ENCODE data around the gene PCDHA3. TPM values are rescaled to one million over a fixed set of nuclear protein-coding genes. Genes with fewer than 3 reads are reported as not detected.
"Not testable (repeated sequence)": the region's sequence is repeated elsewhere in the genome, so short reads cannot be mapped to it uniquely, and the experiment has no call there.

PCDHA3 gene
- total and polyA plus RNA-seq, 4 donors = 0.25 to 0.38 (median 0.34) TPM

DNA sequence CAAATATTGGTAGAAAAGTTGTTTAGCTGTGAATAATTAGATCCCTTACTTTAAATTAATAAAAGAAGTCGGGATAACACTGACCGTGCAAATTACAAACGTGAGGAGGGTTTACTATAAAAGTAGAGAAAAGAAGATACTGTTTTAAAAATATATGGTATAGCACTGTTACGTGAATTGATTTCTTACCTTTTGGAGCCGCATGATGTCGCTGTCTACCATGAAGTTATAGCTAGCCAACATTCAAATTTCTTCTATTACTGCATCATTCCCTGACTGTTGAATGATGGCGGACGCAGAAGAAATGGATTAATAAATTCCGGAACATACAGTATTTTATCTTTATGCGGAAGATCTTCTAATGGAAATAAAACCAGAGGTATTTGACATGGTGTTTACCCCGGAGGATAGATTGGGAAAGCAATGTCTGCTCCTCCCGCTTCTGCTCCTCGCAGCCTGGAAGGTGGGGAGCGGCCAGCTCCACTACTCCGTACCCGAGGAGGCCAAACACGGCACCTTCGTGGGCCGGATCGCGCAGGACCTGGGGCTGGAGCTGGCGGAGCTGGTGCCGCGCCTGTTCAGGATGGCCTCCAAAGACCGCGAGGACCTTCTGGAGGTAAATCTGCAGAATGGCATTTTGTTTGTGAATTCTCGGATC, 27.0 kb downstream of the PCDHA3 start, which contains the start of gene PCDHA6:
TSS of gene PCDHA6 (plus strand) at position 257 of the 658 bp plus-strand sequence. CDS start at position 389, 132 bp downstream.
- intact Hi-C loops (cut with DNase I) = no loop called here
- H3K4me1 ChIP-seq (ENCODE audit: control insufficient read depth in 1 of 2, insufficient read depth in 2 of 2, low read length in 2 of 2) = no peaks in the 10 kb centered on the region
- no peak within 1 kb of the TSS for H3K27ac ChIP-seq (ENCODE audit: low read depth in 1 of 2, low read length in 2 of 2)
- WGBS, 2 donors = 10 to 17% methylated on average over 27 of the region's 27 CpGs
- DNase-seq (no peak), ATAC-seq (ENCODE audit: low FRiP score) (no peak)
- no peaks in the 10 kb centered on the region for H3K27me3 ChIP-seq (ENCODE audit: control insufficient read depth in 1 of 2, insufficient read depth in 2 of 2, low read length in 1 of 2)
- H3K4me3 ChIP-seq (ENCODE audit: low read length in 2 of 2) = peak within 1 kb of the TSS in 1 of 2 donors; percentile 22
- H3K36me3 ChIP-seq (ENCODE audit: control insufficient read depth in 1 of 2, insufficient read depth in 2 of 2, low read length in 1 of 2) = no peaks in the 10 kb centered on the region
- peaks cover 27% of the 10 kb centered on the region for H3K9me3 ChIP-seq (ENCODE audit: control insufficient read depth, low read length)

DNA sequence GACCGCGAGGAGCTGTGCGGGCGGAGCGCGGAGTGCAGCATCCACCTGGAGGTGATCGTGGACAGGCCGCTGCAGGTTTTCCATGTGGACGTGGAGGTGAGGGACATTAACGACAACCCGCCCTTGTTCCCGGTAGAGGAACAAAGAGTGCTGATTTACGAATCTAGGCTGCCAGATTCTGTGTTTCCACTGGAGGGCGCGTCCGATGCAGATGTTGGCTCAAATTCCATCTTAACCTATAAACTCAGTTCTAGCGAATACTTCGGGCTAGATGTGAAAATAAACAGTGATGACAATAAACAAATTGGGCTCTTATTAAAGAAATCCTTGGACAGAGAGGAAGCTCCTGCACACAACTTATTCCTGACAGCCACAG, 27.5 kb downstream of the PCDHA3 start:
- DNase-seq (no peak), ATAC-seq (ENCODE audit: low FRiP score) (no peak)
- H3K4me1 ChIP-seq (ENCODE audit: control insufficient read depth in 1 of 2, insufficient read depth in 2 of 2, low read length in 2 of 2) = no peaks in the 10 kb centered on the region
- no peak overlapping the region for H3K4me3 ChIP-seq (ENCODE audit: low read length in 2 of 2)
- H3K27ac ChIP-seq (ENCODE audit: low read depth in 1 of 2, low read length in 2 of 2) = no peak overlapping the region
- no peaks in the 10 kb centered on the region for H3K27me3 ChIP-seq (ENCODE audit: control insufficient read depth in 1 of 2, insufficient read depth in 2 of 2, low read length in 1 of 2)
- H3K9me3 ChIP-seq (ENCODE audit: control insufficient read depth, low read length) = peaks cover 24% of the 10 kb centered on the region
- H3K36me3 ChIP-seq (ENCODE audit: control insufficient read depth in 1 of 2, insufficient read depth in 2 of 2, low read length in 1 of 2) = no peaks in the 10 kb centered on the region
- intact Hi-C loops (cut with DNase I) = no loop called here
- WGBS, 2 donors = 9 to 15% methylated on average over 18 of the region's 18 CpGs

DNA sequence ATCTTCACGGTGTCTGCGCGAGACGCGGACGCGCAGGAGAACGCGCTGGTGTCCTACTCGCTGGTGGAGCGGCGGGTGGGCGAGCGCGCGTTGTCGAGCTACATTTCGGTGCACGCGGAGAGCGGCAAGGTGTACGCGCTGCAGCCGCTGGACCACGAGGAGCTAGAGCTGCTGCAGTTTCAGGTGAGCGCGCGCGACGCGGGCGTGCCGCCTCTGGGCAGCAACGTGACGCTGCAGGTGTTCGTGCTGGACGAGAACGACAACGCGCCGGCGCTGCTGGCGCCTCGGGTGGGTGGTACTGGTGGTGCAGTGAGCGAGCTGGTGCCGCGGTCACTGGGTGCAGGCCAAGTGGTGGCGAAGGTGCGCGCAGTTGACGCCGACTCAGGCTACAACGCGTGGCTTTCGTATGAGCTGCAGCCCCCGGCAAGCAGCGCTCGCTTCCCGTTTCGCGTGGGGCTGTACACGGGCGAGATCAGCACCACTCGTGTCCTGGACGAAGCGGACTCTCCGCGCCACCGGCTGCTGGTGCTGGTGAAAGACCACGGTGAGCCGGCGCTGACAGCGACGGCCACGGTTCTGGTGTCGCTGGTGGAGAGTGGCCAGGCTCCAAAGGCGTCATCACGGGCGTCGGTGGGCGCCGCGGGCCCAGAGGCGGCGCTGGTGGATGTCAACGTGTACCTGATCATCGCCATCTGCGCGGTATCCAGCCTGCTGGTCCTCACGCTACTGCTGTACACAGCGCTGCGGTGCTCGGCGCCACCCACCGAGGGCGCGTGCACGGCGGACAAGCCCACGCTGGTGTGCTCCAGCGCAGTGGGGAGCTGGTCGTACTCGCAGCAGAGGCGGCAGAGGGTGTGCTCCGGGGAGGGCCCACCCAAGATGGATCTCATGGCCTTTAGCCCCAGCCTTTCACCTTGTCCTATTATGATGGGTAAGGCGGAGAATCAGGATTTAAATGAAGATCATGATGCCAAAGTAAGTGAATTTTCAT, 28.9 kb downstream of the PCDHA3 start:
- H3K36me3 ChIP-seq (ENCODE audit: control insufficient read depth in 1 of 2, insufficient read depth in 2 of 2, low read length in 1 of 2); H3K27me3 ChIP-seq (ENCODE audit: control insufficient read depth in 1 of 2, insufficient read depth in 2 of 2, low read length in 1 of 2); H3K4me1 ChIP-seq (ENCODE audit: control insufficient read depth in 1 of 2, insufficient read depth in 2 of 2, low read length in 2 of 2); ATAC-seq (ENCODE audit: low FRiP score); intact Hi-C loops (cut with DNase I); H3K4me3 ChIP-seq (ENCODE audit: low read length in 2 of 2); H3K27ac ChIP-seq (ENCODE audit: low read depth in 1 of 2, low read length in 2 of 2); DNase-seq: not testable (repeated sequence)
- WGBS, 2 donors = 31 to 34% methylated on average over 88 to 106 of the region's 106 CpGs
- H3K9me3 ChIP-seq (ENCODE audit: control insufficient read depth, low read length) = peaks cover 20% of the 10 kb centered on the region

DNA sequence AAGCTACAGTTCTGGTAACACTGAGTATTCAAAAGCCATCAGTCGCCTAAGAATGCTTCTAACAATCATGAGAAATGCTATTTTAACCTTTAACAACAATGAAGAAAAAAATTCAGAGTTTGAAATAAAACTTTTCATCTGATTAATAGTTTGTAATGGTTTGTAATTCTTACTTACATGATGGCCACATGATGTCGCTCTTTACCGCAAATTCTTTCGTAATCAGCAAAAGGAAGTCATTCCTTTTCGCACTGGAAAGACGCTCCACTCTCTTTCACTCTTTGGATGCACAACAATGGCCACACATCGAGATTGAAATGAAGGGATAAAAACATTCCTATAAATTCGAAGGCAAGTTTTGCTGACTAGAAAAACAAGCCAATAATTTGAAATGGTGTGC, 33.1 kb downstream of the PCDHA3 start, which contains the start of gene PCDHA7:
TSS of gene PCDHA7 (plus strand) at position 277 of the 400 bp plus-strand sequence. CDS start at position 392, 115 bp downstream.
- H3K4me1 ChIP-seq (ENCODE audit: control insufficient read depth in 1 of 2, insufficient read depth in 2 of 2, low read length in 2 of 2) = no peaks in the 10 kb centered on the region
- WGBS, 2 donors = 7 to 10% methylated on average over 8 of the region's 8 CpGs
- H3K36me3 ChIP-seq (ENCODE audit: control insufficient read depth in 1 of 2, insufficient read depth in 2 of 2, low read length in 1 of 2) = no peaks in the 10 kb centered on the region
- no peak within 1 kb of the TSS for H3K27ac ChIP-seq (ENCODE audit: low read depth in 1 of 2, low read length in 2 of 2)
- peaks cover 24% of the 10 kb centered on the region for H3K9me3 ChIP-seq (ENCODE audit: control insufficient read depth, low read length)
- intact Hi-C loops (cut with DNase I) = no loop called here
- DNase-seq = no peak
- H3K27me3 ChIP-seq (ENCODE audit: control insufficient read depth in 1 of 2, insufficient read depth in 2 of 2, low read length in 1 of 2) = no peaks in the 10 kb centered on the region
- ATAC-seq (ENCODE audit: low FRiP score) = no peak
- H3K4me3 ChIP-seq (ENCODE audit: low read length in 2 of 2) = no peak within 1 kb of the TSS

DNA sequence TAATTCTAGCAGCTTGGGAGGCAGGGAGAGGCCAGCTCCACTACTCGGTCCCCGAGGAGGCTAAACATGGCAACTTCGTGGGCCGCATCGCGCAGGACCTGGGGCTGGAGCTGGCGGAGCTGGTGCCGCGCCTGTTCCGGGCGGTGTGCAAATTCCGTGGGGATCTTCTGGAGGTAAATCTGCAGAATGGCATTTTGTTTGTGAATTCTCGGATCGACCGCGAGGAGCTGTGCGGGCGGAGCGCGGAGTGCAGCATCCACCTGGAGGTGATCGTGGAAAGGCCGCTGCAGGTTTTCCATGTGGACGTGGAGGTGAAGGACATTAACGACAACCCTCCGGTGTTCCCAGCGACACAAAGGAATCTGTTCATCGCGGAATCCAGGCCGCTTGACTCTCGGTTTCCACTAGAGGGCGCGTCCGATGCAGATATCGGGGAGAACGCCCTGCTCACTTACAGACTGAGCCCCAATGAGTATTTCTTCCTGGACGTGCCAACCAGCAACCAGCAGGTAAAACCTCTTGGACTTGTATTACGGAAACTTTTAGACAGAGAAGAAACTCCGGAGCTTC, 33.7 kb downstream of the PCDHA3 start:
- intact Hi-C loops (cut with DNase I); H3K27me3 ChIP-seq (ENCODE audit: control insufficient read depth in 1 of 2, insufficient read depth in 2 of 2, low read length in 1 of 2); DNase-seq; ATAC-seq (ENCODE audit: low FRiP score); H3K27ac ChIP-seq (ENCODE audit: low read depth in 1 of 2, low read length in 2 of 2); H3K4me1 ChIP-seq (ENCODE audit: control insufficient read depth in 1 of 2, insufficient read depth in 2 of 2, low read length in 2 of 2); H3K36me3 ChIP-seq (ENCODE audit: control insufficient read depth in 1 of 2, insufficient read depth in 2 of 2, low read length in 1 of 2); H3K4me3 ChIP-seq (ENCODE audit: low read length in 2 of 2): not testable (repeated sequence)
- H3K9me3 ChIP-seq (ENCODE audit: control insufficient read depth, low read length) = peaks cover 21% of the 10 kb centered on the region
- 12 to 16% methylated on average over 26 to 27 of the region's 38 CpGs for WGBS, 2 donors

DNA sequence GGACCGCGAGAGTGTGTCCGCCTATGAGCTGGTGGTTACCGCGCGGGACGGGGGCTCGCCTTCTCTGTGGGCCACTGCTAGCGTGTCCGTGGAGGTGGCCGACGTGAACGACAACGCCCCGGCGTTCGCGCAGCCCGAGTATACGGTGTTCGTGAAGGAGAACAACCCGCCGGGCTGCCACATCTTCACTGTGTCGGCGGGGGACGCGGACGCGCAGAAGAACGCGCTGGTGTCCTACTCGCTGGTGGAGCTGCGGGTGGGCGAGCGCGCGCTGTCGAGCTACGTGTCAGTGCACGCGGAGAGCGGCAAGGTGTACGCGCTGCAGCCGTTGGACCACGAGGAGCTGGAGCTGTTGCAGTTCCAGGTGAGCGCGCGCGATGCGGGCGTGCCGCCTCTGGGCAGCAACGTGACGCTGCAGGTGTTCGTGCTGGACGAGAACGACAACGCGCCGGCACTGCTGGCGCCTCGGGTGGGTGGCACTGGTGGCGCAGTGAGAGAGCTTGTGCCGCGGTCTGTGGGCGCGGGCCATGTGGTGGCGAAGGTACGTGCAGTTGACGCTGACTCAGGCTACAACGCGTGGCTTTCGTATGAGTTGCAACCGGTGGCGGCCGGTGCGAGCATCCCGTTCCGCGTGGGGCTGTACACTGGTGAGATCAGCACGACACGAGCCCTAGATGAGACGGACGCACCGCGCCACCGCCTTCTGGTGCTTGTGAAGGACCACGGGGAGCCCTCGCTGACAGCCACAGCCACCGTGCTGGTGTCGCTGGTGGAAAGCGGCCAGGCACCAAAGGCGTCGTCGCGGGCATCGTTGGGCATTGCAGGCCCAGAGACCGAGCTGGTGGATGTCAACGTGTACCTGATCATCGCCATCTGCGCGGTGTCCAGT, 35.0 kb downstream of the PCDHA3 start:
- H3K27me3 ChIP-seq (ENCODE audit: control insufficient read depth in 1 of 2, insufficient read depth in 2 of 2, low read length in 1 of 2) = no peaks in the 10 kb centered on the region
- 33 to 36% methylated on average over 100 to 103 of the region's 103 CpGs for WGBS, 2 donors
- intact Hi-C loops (cut with DNase I) = no loop called here

DNA sequence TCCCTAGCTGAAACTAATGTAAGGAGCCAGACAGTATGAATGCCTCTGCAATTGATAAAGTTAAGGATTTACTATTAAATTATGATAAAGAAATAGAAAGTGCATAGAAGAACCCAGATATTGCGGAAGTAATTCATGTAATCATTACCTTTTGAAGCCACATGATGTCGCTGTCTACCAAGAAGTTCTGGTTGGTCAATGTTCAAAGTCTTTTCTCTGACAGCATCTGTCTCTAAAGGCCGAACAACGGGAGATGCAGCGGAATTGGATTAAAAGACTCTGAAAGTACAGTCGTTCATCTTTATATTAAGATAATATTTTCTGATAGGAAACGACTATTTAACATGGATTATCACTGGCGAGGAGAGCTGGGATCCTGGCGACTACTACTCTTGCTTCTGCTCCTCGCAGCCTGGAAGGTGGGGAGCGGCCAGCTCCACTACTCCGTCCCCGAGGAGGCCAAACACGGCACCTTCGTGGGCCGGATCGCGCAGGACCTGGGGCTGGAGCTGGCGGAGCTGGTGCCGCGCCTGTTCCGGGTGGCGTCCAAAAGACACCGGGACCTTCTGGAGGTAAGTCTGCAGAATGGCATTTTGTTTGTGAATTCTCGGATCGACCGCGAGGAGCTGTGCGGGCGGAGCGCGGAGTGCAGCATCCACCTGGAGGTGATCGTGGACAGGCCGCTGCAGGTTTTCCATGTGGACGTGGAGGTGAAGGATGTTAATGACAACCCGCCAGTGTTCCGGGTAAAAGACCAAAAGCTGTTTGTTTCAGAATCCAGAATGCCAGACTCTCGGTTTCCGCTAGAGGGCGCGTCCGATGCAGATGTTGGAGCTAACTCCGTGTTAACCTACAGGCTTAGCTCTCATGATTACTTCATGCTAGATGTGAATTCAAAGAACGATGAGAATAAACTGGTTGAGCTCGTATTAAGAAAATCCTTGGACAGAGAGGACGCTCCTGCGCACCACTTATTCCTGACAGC, 40.4 kb downstream of the PCDHA3 start, which contains the start of gene PCDHA8:
TSS of gene PCDHA8 (plus strand) at position 210 of the 985 bp plus-strand sequence. CDS start at position 345, 135 bp downstream.
- WGBS, 2 donors = 11 to 23% methylated on average over 44 to 47 of the region's 47 CpGs
- no peak for DNase-seq
- no peak within 1 kb of the TSS for H3K4me3 ChIP-seq (ENCODE audit: low read length in 2 of 2)
- H3K27ac ChIP-seq (ENCODE audit: low read depth in 1 of 2, low read length in 2 of 2) = no peak within 1 kb of the TSS
- H3K4me1 ChIP-seq (ENCODE audit: control insufficient read depth in 1 of 2, insufficient read depth in 2 of 2, low read length in 2 of 2) = no peaks in the 10 kb centered on the region
- H3K36me3 ChIP-seq (ENCODE audit: control insufficient read depth in 1 of 2, insufficient read depth in 2 of 2, low read length in 1 of 2) = no peaks in the 10 kb centered on the region
- intact Hi-C loops (cut with DNase I) = no loop called here
- H3K9me3 ChIP-seq (ENCODE audit: control insufficient read depth, low read length) = peaks cover 6% of the 10 kb centered on the region
- peaks cover 0 to 1% of the 10 kb centered on the region in 2 donors for H3K27me3 ChIP-seq (ENCODE audit: control insufficient read depth in 1 of 2, insufficient read depth in 2 of 2, low read length in 1 of 2)
- no peak for ATAC-seq (ENCODE audit: low FRiP score)

More for the DNA sequence above, 35.0 kb downstream of the PCDHA3 start:
- no peak for ATAC-seq (ENCODE audit: low FRiP score)
- Histone ChIP-seq H3K27ac (ENCODE audit: low read depth in 1 of 2, low read length in 2 of 2) (no peak overlapping the region), H3K4me1 (ENCODE audit: control insufficient read depth in 1 of 2, insufficient read depth in 2 of 2, low read length in 2 of 2) (no peaks in the 10 kb centered on the region), H3K36me3 (ENCODE audit: control insufficient read depth in 1 of 2, insufficient read depth in 2 of 2, low read length in 1 of 2) (no peaks in the 10 kb centered on the region), H3K4me3 (ENCODE audit: low read length in 2 of 2) (no peak overlapping the region), H3K9me3 (ENCODE audit: control insufficient read depth, low read length) (peaks cover 14% of the 10 kb centered on the region)
- peak in 1 of 2 donors; percentile 71 for DNase-seq
